ENCODE results near the gene SH3PXD2A. TPM values are rescaled to one million over a fixed set of nuclear protein-coding genes. Genes with fewer than 3 reads are reported as not detected.
"Not testable (repeated sequence)": the region's sequence is repeated elsewhere in the genome, so short reads cannot be mapped to it uniquely, and the experiment has no call there.

The SH3PXD2A gene
- total RNA-seq, 1 donor from 2014 or later: 38.6 TPM

- Mint-ChIP-seq H3K27ac (no peak overlapping the region), H3K9me3 (no peaks in the 10 kb centered on the region), H3K4me3 (no peak overlapping the region), H3K27me3 (no peaks in the 10 kb centered on the region), H3K36me3 (peaks cover 4% of the 10 kb centered on the region), H3K4me1 (ENCODE audit: unreplicated experiment) (peaks cover 39% of the 10 kb centered on the region)
- TF ChIP-seq, protein P1, sequence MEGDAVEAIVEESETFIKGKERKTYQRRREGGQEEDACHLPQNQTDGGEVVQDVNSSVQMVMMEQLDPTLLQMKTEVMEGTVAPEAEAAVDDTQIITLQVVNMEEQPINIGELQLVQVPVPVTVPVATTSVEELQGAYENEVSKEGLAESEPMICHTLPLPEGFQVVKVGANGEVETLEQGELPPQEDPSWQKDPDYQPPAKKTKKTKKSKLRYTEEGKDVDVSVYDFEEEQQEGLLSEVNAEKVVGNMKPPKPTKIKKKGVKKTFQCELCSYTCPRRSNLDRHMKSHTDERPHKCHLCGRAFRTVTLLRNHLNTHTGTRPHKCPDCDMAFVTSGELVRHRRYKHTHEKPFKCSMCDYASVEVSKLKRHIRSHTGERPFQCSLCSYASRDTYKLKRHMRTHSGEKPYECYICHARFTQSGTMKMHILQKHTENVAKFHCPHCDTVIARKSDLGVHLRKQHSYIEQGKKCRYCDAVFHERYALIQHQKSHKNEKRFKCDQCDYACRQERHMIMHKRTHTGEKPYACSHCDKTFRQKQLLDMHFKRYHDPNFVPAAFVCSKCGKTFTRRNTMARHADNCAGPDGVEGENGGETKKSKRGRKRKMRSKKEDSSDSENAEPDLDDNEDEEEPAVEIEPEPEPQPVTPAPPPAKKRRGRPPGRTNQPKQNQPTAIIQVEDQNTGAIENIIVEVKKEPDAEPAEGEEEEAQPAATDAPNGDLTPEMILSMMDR (conservative IDR thresholded peaks at IDR 0.05): no peak
- DNase-seq (ENCODE audit: extremely low spot score, unreplicated experiment): no peak
Measured at GRCh38 chr10:103732339-103733044, 122.9 kb downstream of the SH3PXD2A start.

DNA sequence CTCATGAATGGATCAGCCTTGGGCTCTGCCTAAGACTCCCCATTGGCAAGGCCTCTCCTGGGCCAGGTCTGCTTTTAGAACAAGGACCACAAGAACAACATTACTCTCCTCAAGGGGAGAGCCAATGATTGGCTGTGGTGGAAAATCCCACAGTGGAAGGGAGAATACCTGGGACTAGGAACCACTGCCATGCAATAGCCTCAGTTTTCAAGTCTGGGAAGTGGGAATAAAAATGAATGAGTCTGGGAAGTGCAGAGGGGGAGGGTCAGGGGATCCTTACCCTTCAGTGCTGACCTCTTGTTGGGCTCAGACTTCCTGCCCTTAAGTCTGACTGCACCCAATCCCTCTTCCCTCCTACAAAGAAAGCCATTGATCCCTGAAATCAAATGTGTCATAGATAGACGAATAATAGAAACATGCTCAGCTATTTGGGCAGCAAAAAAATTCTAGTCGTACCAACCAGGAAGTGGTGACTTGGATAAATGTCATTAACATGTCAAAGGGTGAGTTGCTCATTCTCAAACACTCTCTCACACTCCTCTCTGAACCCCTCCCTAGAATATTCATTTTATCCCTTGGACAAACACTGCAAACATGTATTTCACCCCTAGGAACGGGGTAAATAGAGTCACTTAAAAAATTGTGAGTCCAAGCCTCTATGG is 123.6 kb downstream of the SH3PXD2A start:
- Mint-ChIP-seq H3K36me3 (peaks cover 4% of the 10 kb centered on the region), H3K4me3 (no peak overlapping the region), H3K27me3 (no peaks in the 10 kb centered on the region), H3K4me1 (ENCODE audit: unreplicated experiment) (peaks cover 37% of the 10 kb centered on the region), H3K9me3 (no peaks in the 10 kb centered on the region), H3K27ac (peak overlapping the region; percentile 36)
- TF ChIP-seq, protein P1 (conservative IDR thresholded peaks at IDR 0.05): no peak
- no peak for DNase-seq (ENCODE audit: extremely low spot score, unreplicated experiment)

DNA sequence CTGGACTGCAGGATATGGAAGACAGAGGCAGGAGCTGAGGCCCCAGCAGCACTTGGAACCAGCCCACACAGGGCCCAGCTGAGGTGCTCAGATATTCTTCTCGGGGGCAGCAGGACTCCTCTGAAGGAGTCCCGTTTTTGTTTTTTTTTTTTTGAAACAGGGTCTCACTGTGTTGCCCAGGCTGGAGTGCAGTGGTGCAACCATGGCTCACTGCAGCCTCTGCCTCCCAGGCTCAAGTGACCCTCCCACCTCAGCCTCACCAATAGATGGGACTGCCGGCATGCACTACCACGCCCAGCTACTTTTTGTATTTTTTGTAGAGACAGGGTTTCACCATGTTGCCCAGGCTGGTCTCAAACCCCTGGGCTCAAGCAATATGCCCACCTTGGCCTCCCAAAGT is 124.3 kb downstream of the SH3PXD2A start:
- not testable (repeated sequence) for DNase-seq (ENCODE audit: extremely low spot score, unreplicated experiment); H3K27me3 Mint-ChIP-seq; H3K9me3 Mint-ChIP-seq; H3K36me3 Mint-ChIP-seq; H3K4me3 Mint-ChIP-seq
- peak overlapping the region; percentile 29 for H3K27ac Mint-ChIP-seq
- H3K4me1 Mint-ChIP-seq (ENCODE audit: unreplicated experiment): peaks cover 35% of the 10 kb centered on the region

- Mint-ChIP-seq H3K27ac (no peak overlapping the region), H3K4me3 (no peak overlapping the region), H3K9me3 (no peaks in the 10 kb centered on the region), H3K27me3 (no peaks in the 10 kb centered on the region), H3K4me1 (ENCODE audit: unreplicated experiment) (peaks cover 39% of the 10 kb centered on the region), H3K36me3 (peaks cover 9% of the 10 kb centered on the region)
- no peak for DNase-seq (ENCODE audit: extremely low spot score, unreplicated experiment)
- TF ChIP-seq, protein P1 (conservative IDR thresholded peaks at IDR 0.05): no peak
Measured at GRCh38 chr10:103729851-103730250, 125.5 kb downstream of the SH3PXD2A start.

- Mint-ChIP-seq H3K36me3 (peaks cover 16% of the 10 kb centered on the region), H3K27me3 (no peaks in the 10 kb centered on the region), H3K9me3 (no peaks in the 10 kb centered on the region), H3K4me1 (ENCODE audit: unreplicated experiment) (peaks cover 30% of the 10 kb centered on the region), H3K27ac (no peak overlapping the region), H3K4me3 (no peak overlapping the region)
- DNase-seq (ENCODE audit: extremely low spot score, unreplicated experiment): no peak
- TF ChIP-seq, protein P1 (conservative IDR thresholded peaks at IDR 0.05): no peak
Measured at GRCh38 chr10:103727991-103728689, 127.2 kb downstream of the SH3PXD2A start.

GRCh38 chr10:103727546-103727963 is 127.8 kb downstream of the SH3PXD2A start:
- H3K27ac Mint-ChIP-seq: no peak overlapping the region
- no peak overlapping the region for H3K4me3 Mint-ChIP-seq
- peaks cover 16% of the 10 kb centered on the region for H3K36me3 Mint-ChIP-seq
- no peaks in the 10 kb centered on the region for H3K27me3 Mint-ChIP-seq
- no peak for DNase-seq (ENCODE audit: extremely low spot score, unreplicated experiment)
- TF ChIP-seq, protein P1 (conservative IDR thresholded peaks at IDR 0.05): no peak
- H3K9me3 Mint-ChIP-seq: no peaks in the 10 kb centered on the region
- peaks cover 24% of the 10 kb centered on the region for H3K4me1 Mint-ChIP-seq (ENCODE audit: unreplicated experiment)

Measured in type B pancreatic cell (in vitro differentiated cells).